BLaER1 (cell line): ENCODE results near the gene MAB21L4.

Source experiments
- H3K27ac ChIP-seq: shearing (Covaris generic); formaldehyde crosslinking; 2 replicates; pipeline ENCODE4 v1.8.1; 2022
- H3K27me3 ChIP-seq: shearing (Covaris generic); formaldehyde crosslinking; 2 replicates; pipeline ENCODE4 v1.8.1; 2022
- H3K36me3 ChIP-seq: shearing (Covaris generic); formaldehyde crosslinking; 2 replicates; pipeline ENCODE4 v1.8.1; 2022
- H3K4me1 ChIP-seq: shearing (Covaris generic); formaldehyde crosslinking; 2 replicates; pipeline ENCODE4 v1.8.1; 2022
- H3K4me2 ChIP-seq: shearing (Covaris generic); formaldehyde crosslinking; 2 replicates; pipeline ENCODE4 v1.8.1; 2022
- H3K4me3 ChIP-seq: shearing (Covaris generic); formaldehyde crosslinking; 2 replicates; pipeline ENCODE4 v1.8.1; 2022
- H3K9ac ChIP-seq: shearing (Covaris generic); formaldehyde crosslinking; 2 replicates; pipeline ENCODE4 v1.8.1; 2022
- H3K9me3 ChIP-seq: shearing (Covaris generic); formaldehyde crosslinking; 2 replicates; pipeline ENCODE4 v1.8.1; 2022
- H4K20me1 ChIP-seq: shearing (Covaris generic); formaldehyde crosslinking; 2 replicates; pipeline ENCODE4 v1.8.1; 2022
- Cebpa-rat ChIP-seq: shearing (Covaris generic); IDR thresholded peaks from 2 replicates; pipeline ENCODE4 v1.8.1; 2022

Gene MAB21L4

GRCh38 chr2:240865391-240865790 lies 30.6 kb downstream of the MAB21L4 start:
- no peak for TF ChIP-seq Cebpa-rat
- no peak overlapping the region for H3K4me3 ChIP-seq
- no peaks in the 10 kb centered on the region for H3K36me3 ChIP-seq
- no peaks in the 10 kb centered on the region for H4K20me1 ChIP-seq
- H3K4me2 ChIP-seq = no peak overlapping the region
- no peak overlapping the region for H3K9ac ChIP-seq
- H3K27me3 ChIP-seq = no peaks in the 10 kb centered on the region
- no peak overlapping the region for H3K27ac ChIP-seq
- H3K4me1 ChIP-seq = no peaks in the 10 kb centered on the region
- no peaks in the 10 kb centered on the region for H3K9me3 ChIP-seq

GRCh38 chr2:240864475-240864874 lies 31.5 kb downstream of the MAB21L4 start:
- H3K36me3 ChIP-seq = no peaks in the 10 kb centered on the region
- H3K27ac ChIP-seq = no peak overlapping the region
- no peak overlapping the region for H3K4me3 ChIP-seq
- no peaks in the 10 kb centered on the region for H3K9me3 ChIP-seq
- H3K4me2 ChIP-seq = no peak overlapping the region
- H3K27me3 ChIP-seq = no peaks in the 10 kb centered on the region
- H4K20me1 ChIP-seq = no peaks in the 10 kb centered on the region
- no peak overlapping the region for H3K9ac ChIP-seq
- no peaks in the 10 kb centered on the region for H3K4me1 ChIP-seq
- TF ChIP-seq Cebpa-rat = no peak

GRCh38 chr2:240861547-240861946 lies 34.4 kb downstream of the MAB21L4 start:
- no peak overlapping the region for H3K4me2 ChIP-seq
- no peak for TF ChIP-seq Cebpa-rat

GRCh38 chr2:240858871-240859270 lies 37.1 kb downstream of the MAB21L4 start:
- Histone ChIP-seq H3K27ac (no peak overlapping the region), H3K4me2 (no peak overlapping the region), H4K20me1 (no peaks in the 10 kb centered on the region), H3K27me3 (no peaks in the 10 kb centered on the region), H3K36me3 (no peaks in the 10 kb centered on the region), H3K9ac (no peak overlapping the region), H3K4me1 (no peaks in the 10 kb centered on the region), H3K4me3 (no peak overlapping the region), H3K9me3 (peaks cover 15% of the 10 kb centered on the region)
- TF ChIP-seq Cebpa-rat = no peak

More at GRCh38 chr2:240861547-240861946, 34.4 kb downstream of the MAB21L4 start:
- Histone ChIP-seq H4K20me1 (no peaks in the 10 kb centered on the region), H3K36me3 (no peaks in the 10 kb centered on the region), H3K9ac (no peak overlapping the region), H3K4me3 (no peak overlapping the region), H3K9me3 (no peaks in the 10 kb centered on the region), H3K27me3 (no peaks in the 10 kb centered on the region), H3K27ac (no peak overlapping the region), H3K4me1 (no peaks in the 10 kb centered on the region)

- Histone ChIP-seq H3K4me2 (no peak overlapping the region), H3K27ac (no peak overlapping the region), H3K27me3 (no peaks in the 10 kb centered on the region), H3K4me3 (no peak overlapping the region), H3K4me1 (no peaks in the 10 kb centered on the region), H3K9me3 (peaks cover 21% of the 10 kb centered on the region), H3K36me3 (no peaks in the 10 kb centered on the region), H3K9ac (no peak overlapping the region), H4K20me1 (no peaks in the 10 kb centered on the region)
- no peak for TF ChIP-seq Cebpa-rat
Observed at GRCh38 chr2:240858321-240858720, 37.6 kb downstream of the MAB21L4 start.

GRCh38 chr2:240857039-240858008 lies 38.6 kb downstream of the MAB21L4 start:
- no peaks in the 10 kb centered on the region for H3K27me3 ChIP-seq
- peaks cover 21% of the 10 kb centered on the region for H3K9me3 ChIP-seq
- TF ChIP-seq Cebpa-rat = no peak
- no peaks in the 10 kb centered on the region for H4K20me1 ChIP-seq
- no peak overlapping the region for H3K4me2 ChIP-seq
- H3K9ac ChIP-seq = no peak overlapping the region
- H3K4me1 ChIP-seq = no peaks in the 10 kb centered on the region
- no peak overlapping the region for H3K4me3 ChIP-seq
- H3K36me3 ChIP-seq = no peaks in the 10 kb centered on the region
- no peak overlapping the region for H3K27ac ChIP-seq

GRCh38 chr2:240856151-240856980 lies 39.6 kb downstream of the MAB21L4 start:
- Histone ChIP-seq H3K27me3 (no peaks in the 10 kb centered on the region), H3K4me3 (no peak overlapping the region), H3K4me2 (no peak overlapping the region), H3K9me3 (peaks cover 21% of the 10 kb centered on the region), H4K20me1 (no peaks in the 10 kb centered on the region), H3K4me1 (no peaks in the 10 kb centered on the region), H3K27ac (no peak overlapping the region), H3K36me3 (no peaks in the 10 kb centered on the region), H3K9ac (no peak overlapping the region)
- TF ChIP-seq Cebpa-rat = no peak

GRCh38 chr2:240855670-240856069 lies 40.3 kb downstream of the MAB21L4 start:
- H3K9me3 ChIP-seq = peaks cover 21% of the 10 kb centered on the region
- no peaks in the 10 kb centered on the region for H3K27me3 ChIP-seq
- TF ChIP-seq Cebpa-rat = no peak
- H3K4me2 ChIP-seq = no peak overlapping the region
- H3K36me3 ChIP-seq = no peaks in the 10 kb centered on the region
- no peaks in the 10 kb centered on the region for H4K20me1 ChIP-seq
- H3K4me1 ChIP-seq = no peaks in the 10 kb centered on the region
- H3K9ac ChIP-seq = no peak overlapping the region
- H3K4me3 ChIP-seq = no peak overlapping the region
- H3K27ac ChIP-seq = no peak overlapping the region

- no peak overlapping the region for H3K4me2 ChIP-seq
- no peaks in the 10 kb centered on the region for H3K4me1 ChIP-seq
- H3K36me3 ChIP-seq = no peaks in the 10 kb centered on the region
- no peak for TF ChIP-seq Cebpa-rat
- H3K9ac ChIP-seq = no peak overlapping the region
- no peaks in the 10 kb centered on the region for H3K27me3 ChIP-seq
- no peaks in the 10 kb centered on the region for H4K20me1 ChIP-seq
- no peak overlapping the region for H3K27ac ChIP-seq
- H3K4me3 ChIP-seq = no peak overlapping the region
- H3K9me3 ChIP-seq = peaks cover 21% of the 10 kb centered on the region
Observed at GRCh38 chr2:240852671-240853314, 43.2 kb downstream of the MAB21L4 start.
